GM21390 (cell line): Measurements from ENCODE around the gene LYST.
"Not testable (repeated sequence)": the region's sequence is repeated elsewhere in the genome, so short reads cannot be mapped to it uniquely, and the experiment has no call there.

ENCODE experiments used
- ATAC-seq: cut with Tn5 transposase; IDR thresholded peaks from one replicate; pipeline ENCODE4 v1.9.1; 2021; ENCODE audit not compliant: unreplicated experiment

Gene LYST

GRCh38 chr1:235663628-235664027 is 203.1 kb downstream of the LYST start:
- ATAC-seq: no peak

GRCh38 chr1:235661568-235661967 is 205.1 kb downstream of the LYST start:
- ATAC-seq: no peak

GRCh38 chr1:235659186-235659771 is 207.4 kb downstream of the LYST start:
- ATAC-seq: no peak

- ATAC-seq: no peak
These were observed 208.8 kb downstream of the LYST start for GRCh38 chr1:235657747-235658526.

- ATAC-seq: no peak
These were observed 209.4 kb downstream of the LYST start for GRCh38 chr1:235657269-235657668.

- ATAC-seq: no peak
These were observed 214.3 kb downstream of the LYST start for GRCh38 chr1:235652364-235652763.

GRCh38 chr1:235651170-235651806 is 215.4 kb downstream of the LYST start:
- ATAC-seq: no peak

- no peak for ATAC-seq
These were observed 216.2 kb downstream of the LYST start for GRCh38 chr1:235650341-235651169.

GRCh38 chr1:235649368-235650163 is 217.1 kb downstream of the LYST start, which contains the start of gene GNG4:
GNG4 (minus strand) TSS chr1:235649784; CDS start chr1:235583838, 65,946 bp downstream.
- ATAC-seq: no peak

GRCh38 chr1:235648954-235649367 is 217.7 kb downstream of the LYST start:
- ATAC-seq: peak; percentile 49

- no peak for ATAC-seq
These were observed 218.2 kb downstream of the LYST start for GRCh38 chr1:235648407-235648907.

- ATAC-seq: not testable (repeated sequence)
These were observed 219.2 kb downstream of the LYST start for GRCh38 chr1:235647537-235647936.

GRCh38 chr1:235646463-235646862 is 220.2 kb downstream of the LYST start:
- no peak for ATAC-seq

GRCh38 chr1:235644693-235645305 is 221.9 kb downstream of the LYST start:
- ATAC-seq: no peak

GRCh38 chr1:235643837-235644692 is 222.6 kb downstream of the LYST start:
- ATAC-seq: no peak

GRCh38 chr1:235642943-235643371 is 223.7 kb downstream of the LYST start:
- ATAC-seq: no peak

GRCh38 chr1:235642011-235642942 is 224.4 kb downstream of the LYST start:
- peak; percentile 66 for ATAC-seq

- no peak for ATAC-seq
These were observed 226.1 kb downstream of the LYST start for GRCh38 chr1:235640580-235640979.
